NCI-H510A treated with DMSO at 0.1 percent for 48 hours (cell line): ENCODE measurements around the gene PHOSPHO1.
"Not testable (repeated sequence)": the region's sequence is repeated elsewhere in the genome, so short reads cannot be mapped to it uniquely, and the experiment has no call there.

ENCODE experiments used
- DNase-seq: peaks from one replicate; lab custom pipeline; 2025; lab: John Stamatoyannopoulos, UW

PHOSPHO1 gene

GRCh38 chr17:49230636-49231562 is at the start of gene PHOSPHO1:
Gene PHOSPHO1, minus strand, starts transcription at chr17:49230787. Its CDS starts 4,096 bp downstream, at chr17:49226691.
- peak; percentile 80 for DNase-seq

GRCh38 chr17:49280061-49280460 is 49.5 kb upstream of the PHOSPHO1 start:
- DNase-seq, result no peak

GRCh38 chr17:49279263-49280015 is 48.9 kb upstream of the PHOSPHO1 start:
- not testable (repeated sequence) for DNase-seq

- DNase-seq, result no peak
These were observed 47.5 kb upstream of the PHOSPHO1 start for GRCh38 chr17:49278076-49278475.

- no peak for DNase-seq
These were observed 47.1 kb upstream of the PHOSPHO1 start for GRCh38 chr17:49277638-49278037.

- DNase-seq, result not testable (repeated sequence)
These were observed 45.4 kb upstream of the PHOSPHO1 start for GRCh38 chr17:49275981-49276380.

GRCh38 chr17:49269356-49269755 is 38.8 kb upstream of the PHOSPHO1 start:
- DNase-seq, result no peak

- DNase-seq, result no peak
These were observed 37.3 kb upstream of the PHOSPHO1 start for GRCh38 chr17:49267912-49268311.

- DNase-seq, result no peak
These were observed 35.6 kb upstream of the PHOSPHO1 start for GRCh38 chr17:49266233-49266632.

- DNase-seq, result not testable (repeated sequence)
These were observed 31.0 kb upstream of the PHOSPHO1 start for GRCh38 chr17:49261540-49261939.

- no peak for DNase-seq
These were observed 30.3 kb upstream of the PHOSPHO1 start for GRCh38 chr17:49260817-49261291.

GRCh38 chr17:49260011-49260816 is 29.6 kb upstream of the PHOSPHO1 start:
- peak; percentile 41 for DNase-seq

- DNase-seq, result no peak
These were observed 29.1 kb upstream of the PHOSPHO1 start for GRCh38 chr17:49259663-49260010.

GRCh38 chr17:49258394-49258793 is 27.8 kb upstream of the PHOSPHO1 start:
- no peak for DNase-seq

GRCh38 chr17:49255125-49255524 is 24.5 kb upstream of the PHOSPHO1 start:
- no peak for DNase-seq

GRCh38 chr17:49254066-49254465 is 23.5 kb upstream of the PHOSPHO1 start:
- DNase-seq, result no peak

GRCh38 chr17:49252148-49252695 is 21.6 kb upstream of the PHOSPHO1 start:
- DNase-seq, result no peak

GRCh38 chr17:49249890-49250522 is 19.4 kb upstream of the PHOSPHO1 start:
- no peak for DNase-seq

GRCh38 chr17:49249292-49249794 is 18.8 kb upstream of the PHOSPHO1 start:
- no peak for DNase-seq

- no peak for DNase-seq
These were observed 17.4 kb upstream of the PHOSPHO1 start for GRCh38 chr17:49247944-49248343.

GRCh38 chr17:49244839-49245238 is 14.3 kb upstream of the PHOSPHO1 start:
- no peak for DNase-seq
